Epithelial cell of proximal tubule (primary cell): ENCODE results near the gene NTM. TPM values are rescaled to one million over a fixed set of nuclear protein-coding genes. Genes with fewer than 3 reads are reported as not detected.
"Not testable (repeated sequence)": the region's sequence is repeated elsewhere in the genome, so short reads cannot be mapped to it uniquely, and the experiment has no call there.

Experiments
- DNase-seq: peaks from one replicate; pipeline ENCODE4 v3.0.0-alpha.2; 2011; ENCODE audit warnings: low read depth
- H3K4me3 ChIP-seq: 2 replicates; pipeline ENCODE4 v1.5.1; 2011; ENCODE audit warnings: low read depth, mild to moderate bottlenecking, low read length
- CTCF ChIP-seq: conservative IDR thresholded peaks from 2 replicates; pipeline ENCODE4 v1.5.1; 2012; ENCODE audit warnings: low read depth, mild to moderate bottlenecking, low read length
- total RNA-seq: library from RNA; depleted of rRNA; stranded (reverse); fragments of >200 nt; gene quantifications from 2 replicates; pipeline ENCODE4 v1.2.3, GENCODE V29; 2015

NTM gene
- total RNA-seq, 1 donor from 2014 or later: 5.3 TPM

DNA sequence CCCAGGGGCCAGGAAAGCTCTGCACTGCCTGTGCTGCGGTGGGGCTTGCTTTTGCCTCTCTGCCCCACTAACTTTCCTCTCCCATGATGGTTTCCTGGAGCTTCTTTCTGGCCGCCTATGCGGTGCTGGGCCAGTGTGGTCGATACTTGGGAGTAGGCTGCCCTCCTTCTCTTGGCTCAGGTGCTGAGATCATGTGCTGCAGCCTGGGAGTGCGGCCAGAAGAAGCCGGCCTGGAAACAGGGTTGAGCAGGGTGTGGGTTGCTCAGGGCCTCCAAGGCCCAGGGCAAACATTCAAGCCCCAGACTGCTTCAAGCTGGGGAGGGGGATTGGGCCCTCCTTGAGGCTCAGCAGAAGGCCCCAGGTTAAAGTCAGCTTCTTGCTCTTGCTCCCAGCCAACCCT, 125.0 kb downstream of the NTM start:
- DNase-seq: no peak
- no peak overlapping the region for H3K4me3 ChIP-seq
- no peak for TF ChIP-seq CTCF

GRCh38 chr11:131497686-131498085, 127.3 kb downstream of the NTM start:
- not testable (repeated sequence) for H3K4me3 ChIP-seq, DNase-seq

- no peak for TF ChIP-seq CTCF
- DNase-seq: no peak
- H3K4me3 ChIP-seq: no peak overlapping the region
Measured at GRCh38 chr11:131498631-131499160, 128.3 kb downstream of the NTM start.

DNA sequence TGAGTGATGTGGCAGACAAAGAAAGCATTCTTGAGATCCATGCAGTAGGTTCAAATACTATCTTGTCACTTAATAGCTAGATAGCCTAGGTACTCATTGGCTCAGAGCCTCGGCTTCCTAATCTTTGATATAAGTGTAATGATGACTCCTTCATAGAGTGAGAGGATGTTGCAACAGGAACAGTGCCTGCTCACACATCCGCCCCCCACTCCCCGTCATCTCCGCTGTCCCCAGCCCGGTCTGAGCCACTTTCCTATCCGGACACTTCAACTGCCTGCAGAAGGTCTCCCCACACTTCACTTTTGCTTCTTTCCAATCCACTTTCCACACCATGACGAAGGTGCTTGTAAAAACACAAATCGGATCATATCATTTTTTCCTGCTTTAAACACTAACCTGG, 128.8 kb downstream of the NTM start:
- no peak for DNase-seq
- no peak for TF ChIP-seq CTCF
- H3K4me3 ChIP-seq: no peak overlapping the region

DNA sequence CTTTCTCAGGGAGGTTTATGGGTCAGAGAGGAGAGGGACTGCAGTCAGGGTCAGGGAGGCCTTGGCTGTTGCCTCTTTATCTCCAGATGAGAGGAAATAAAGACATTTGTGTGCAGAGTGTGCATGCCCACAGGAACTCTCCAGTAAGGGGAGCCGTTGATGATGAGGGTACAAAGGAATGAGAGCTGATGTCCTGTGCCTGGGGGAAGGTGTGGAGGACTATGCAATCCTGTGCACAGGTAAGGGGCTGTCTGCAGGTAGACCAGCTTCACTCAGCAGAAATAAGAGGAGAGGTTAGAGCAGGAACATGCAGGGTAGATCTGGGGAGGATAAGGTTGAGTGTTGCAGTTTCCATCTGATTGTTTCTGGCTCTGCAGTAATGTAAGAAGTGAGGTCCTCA, 132.6 kb downstream of the NTM start:
- H3K4me3 ChIP-seq: no peak overlapping the region
- TF ChIP-seq CTCF: no peak
- no peak for DNase-seq

DNA sequence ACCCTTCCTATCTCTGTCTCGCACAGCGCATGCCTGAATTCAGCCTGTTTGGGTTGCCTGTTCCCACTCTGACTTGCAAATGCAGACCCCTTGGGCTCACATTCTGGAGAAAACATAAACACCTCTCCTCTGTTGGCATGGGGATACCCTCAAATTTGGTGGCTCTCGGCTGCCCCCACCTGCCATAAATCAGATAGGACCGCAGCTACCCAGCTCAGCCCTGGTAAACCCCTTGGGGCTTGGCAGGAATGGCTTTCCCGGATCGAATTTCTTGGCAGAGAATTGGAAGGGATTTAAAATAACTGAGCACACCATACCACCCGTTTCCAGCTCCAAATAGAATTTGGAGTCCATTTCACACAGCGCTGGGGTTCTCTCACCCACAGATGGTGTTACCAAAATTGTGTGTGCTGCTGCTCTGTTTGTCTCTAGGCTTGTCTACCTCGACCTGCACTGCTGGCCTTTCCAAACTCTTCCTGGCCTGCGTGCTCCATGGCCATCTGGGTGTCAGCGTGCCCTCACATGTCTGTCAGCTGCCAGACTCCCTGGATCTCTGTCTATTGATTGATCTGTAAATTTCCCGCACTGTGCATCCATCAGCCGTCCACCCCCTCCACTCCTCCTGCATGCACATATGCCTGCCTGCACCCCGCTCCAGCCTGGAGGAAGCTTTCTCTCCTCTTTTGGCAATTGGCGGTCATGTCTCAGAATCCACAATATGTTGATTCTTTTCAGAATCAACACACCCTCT, 134.0 kb downstream of the NTM start:
- peak; percentile 31 for TF ChIP-seq CTCF
- no peak for DNase-seq
- H3K4me3 ChIP-seq: no peak overlapping the region

DNA sequence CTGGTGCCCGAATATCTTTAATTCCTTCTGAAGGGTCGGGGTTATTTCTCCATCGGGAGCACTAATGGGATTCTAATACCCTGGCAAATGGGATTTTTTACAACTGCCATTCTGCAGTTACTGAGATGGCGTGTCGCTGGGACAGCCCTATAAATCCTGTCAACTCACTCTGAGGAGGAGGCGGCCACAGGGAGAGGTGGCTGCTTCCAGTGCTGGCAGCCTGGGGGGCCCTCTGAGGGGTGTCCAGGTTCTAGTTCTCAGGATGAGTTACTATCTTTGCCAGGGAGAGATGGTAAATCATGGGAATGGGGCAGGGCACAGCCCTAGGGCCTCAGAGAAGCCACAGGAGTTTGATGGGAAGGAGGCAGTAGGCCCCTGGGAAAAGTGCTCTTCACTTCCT, 135.9 kb downstream of the NTM start:
- no peak for DNase-seq
- H3K4me3 ChIP-seq: no peak overlapping the region
- no peak for TF ChIP-seq CTCF
